ENCODE results near the gene CLPSL1. TPM values are rescaled to one million over a fixed set of nuclear protein-coding genes. Genes with fewer than 3 reads are reported as not detected.

Gene CLPSL1
- total and polyA plus RNA-seq, 2 experiments from 2014 or later = not detected

- H3K27ac ChIP-seq (ENCODE audit: low read depth) = no peak within 1 kb of the TSS
- DNase-seq (ENCODE audit: low spot score) (no peak), ATAC-seq (no peak)
- no peaks in the 10 kb centered on the region; the same call in 1 of the 2 replicates for H3K36me3 ChIP-seq (ENCODE audit: insufficient read depth)
- H3F3A ChIP-seq (replicated peaks; ENCODE audit: low read depth) = peaks cover 26% of the 10 kb centered on the region
- H3K4me3 Mint-ChIP-seq = no peak within 1 kb of the TSS
- H3K9me2 ChIP-seq (ENCODE audit: insufficient read depth) = no peaks in the 10 kb centered on the region
- TF ChIP-seq CREB1 (CRISPR knock-in tag; IDR thresholded peaks at IDR 0.05; ENCODE audit: low read depth) = no peak
- TF ChIP-seq NANOG (IDR thresholded peaks at IDR 0.05; ENCODE audit: borderline replicate concordance) = no peak
- TF ChIP-seq CTCF (conservative IDR thresholded peaks at IDR 0.05; ENCODE audit: low read depth in 2 of 2) = no peak
- no peak for TF ChIP-seq ZNF331 (CRISPR knock-in tag; IDR thresholded peaks at IDR 0.05; ENCODE audit: low read depth)
- no peak for TF ChIP-seq POLR2AphosphoS5 (IDR thresholded peaks at IDR 0.05; ENCODE audit: low read depth)
- no peak for TF ChIP-seq ZNF114 (CRISPR knock-in tag; IDR thresholded peaks at IDR 0.05)
- TF ChIP-seq STAT1 (IDR thresholded peaks at IDR 0.05; ENCODE audit: unreplicated experiment) = no peak
- TF ChIP-seq EZH2phosphoT487 (IDR thresholded peaks at IDR 0.05; ENCODE audit: unreplicated experiment) = no peak
- no peak for TF ChIP-seq ZNF462 (CRISPR knock-in tag; IDR thresholded peaks at IDR 0.05)
- no peak for TF ChIP-seq ETS1 (IDR thresholded peaks at IDR 0.05)
- no peak for TF ChIP-seq JUNB (IDR thresholded peaks at IDR 0.05; ENCODE audit: unreplicated experiment)
- no peak for TF ChIP-seq REST (IDR thresholded peaks at IDR 0.05; ENCODE audit: unreplicated experiment)
- TF ChIP-seq EZH2 (IDR thresholded peaks at IDR 0.05; ENCODE audit: low read depth, unreplicated experiment) = no peak
- peak within 1 kb of the TSS; percentile 57; the same call in 1 of the 2 replicates for H2AFZ ChIP-seq
- H3K27ac Mint-ChIP-seq = no peak within 1 kb of the TSS; the same call in 1 of the 2 replicates
- no peaks in the 10 kb centered on the region for H3K79me2 ChIP-seq (replicated peaks; ENCODE audit: insufficient read depth)
- no peak within 1 kb of the TSS for H3K4me3 ChIP-seq
- H3K27me3 ChIP-seq (ENCODE audit: insufficient read depth) = no peaks in the 10 kb centered on the region
- no peaks in the 10 kb centered on the region for H4K20me1 ChIP-seq (replicated peaks; ENCODE audit: insufficient read depth)
- H3K4me1 Mint-ChIP-seq = peaks cover 54% of the 10 kb centered on the region
- no peaks in the 10 kb centered on the region; the same call in 2 of the 3 replicates for H3K9me3 Mint-ChIP-seq
- no peak within 1 kb of the TSS for H3K4me2 ChIP-seq
- peaks cover 12% of the 10 kb centered on the region for H3K27me3 Mint-ChIP-seq (ENCODE audit: insufficient read depth, low read depth, poor library complexity)
- no peaks in the 10 kb centered on the region; the same call in 2 of the 3 replicates for H3K36me3 Mint-ChIP-seq (ENCODE audit: low read depth)
- H3K4me1 ChIP-seq (ENCODE audit: insufficient read depth) = peaks cover 40% of the 10 kb centered on the region
These were observed 43.8 kb upstream of the CLPSL1 start, which contains the start of gene ARMC12 for GRCh38 chr6:35736982-35737412. Gene ARMC12 (plus strand): TSS chr6:35737032. CDS start chr6:35737109, 77 bp downstream.

All from GM23338 (cell line).